K562 (cell line): Measurements from ENCODE around the gene PGLYRP1. TPM values are rescaled to one million over a fixed set of nuclear protein-coding genes. Genes with fewer than 3 reads are reported as not detected.

Experiments
- ATF1 ChIP-seq, 2 experiments: fragments of 450-650 bp in 1 of 2; IDR thresholded peaks; 2 replicates each; pipeline ENCODE4 v1.6.1; 2016; ENCODE audit warnings: missing compliant biosample characterization in 1 of 2, missing genetic modification characterization in 1 of 2
- ATF3 ChIP-seq, 2 experiments: fragments of 450-650 bp in 1 of 2; sonication (generic) in 1 of 2; formaldehyde crosslinking in 1 of 2; IDR thresholded peaks in 1 of 2; conservative IDR thresholded peaks in 1 of 2; 2 replicates each; pipeline versions ENCODE4 v1.6.1 to v1.8.1; 2016 to 2023; ENCODE audit warnings: mild to moderate bottlenecking in 2 of 2, moderate library complexity in 2 of 2, inconsistent platforms in 1 of 2, missing genetic modification reagents in 1 of 2
- CEBPG ChIP-seq, 3 experiments: fragments of 200-800 bp in 1 of 3; sonication (Bioruptor generic) in 1 of 3; sonication (generic) in 1 of 3; formaldehyde crosslinking in 1 of 3; IDR thresholded peaks in 2 of 3; conservative IDR thresholded peaks in 1 of 3; 2 replicates each; pipeline versions ENCODE4 v1.6.1 to v1.8.0; 2016 to 2022; ENCODE audit warnings: missing compliant biosample characterization in 2 of 3, missing genetic modification characterization in 2 of 3, mild to moderate bottlenecking in 1 of 3, missing genetic modification reagents in 1 of 3
- CTBP1 ChIP-seq: fragments of 450-650 bp; IDR thresholded peaks from 2 replicates; pipeline ENCODE4 v1.6.1; 2016; ENCODE audit warnings: borderline replicate concordance
- GMEB1 ChIP-seq: fragments of 250-450 bp; sonication (Bioruptor Pico); IDR thresholded peaks from 2 replicates; pipeline ENCODE4 v1.4.0; 2020; ENCODE audit warnings: mild to moderate bottlenecking
- JUNB ChIP-seq: fragments of 450-650 bp; formaldehyde crosslinking; conservative IDR thresholded peaks from 2 replicates; pipeline ENCODE4 v1.4.0; 2020; ENCODE audit warnings: mild to moderate bottlenecking
- JUND ChIP-seq, 2 experiments: IDR thresholded peaks; 2 replicates in 1 of 2; 3 replicates in 1 of 2; pipeline ENCODE4 v1.6.1; 2011; ENCODE audit warnings: borderline replicate concordance in 2 of 2, low read depth in 2 of 2, low read length in 2 of 2, improper control_type of control experiment in 1 of 2, missing biosample characterization in 1 of 2, missing genetic modification characterization in 1 of 2, missing genetic modification reagents in 1 of 2
- NRF1 ChIP-seq, 2 experiments: fragments of 450-650 bp; IDR thresholded peaks in 1 of 2; conservative IDR thresholded peaks in 1 of 2; 2 replicates each; pipeline ENCODE4 v1.6.1; 2014; ENCODE audit warnings: mild to moderate bottlenecking in 2 of 2
- PRDM10 ChIP-seq: fragments of 450-650 bp; IDR thresholded peaks from 2 replicates; pipeline ENCODE4 v1.6.1; 2018; ENCODE audit not compliant: partially characterized antibody
- SMARCE1 ChIP-seq: fragments of 450-650 bp; IDR thresholded peaks from 2 replicates; pipeline ENCODE4 v1.7.1; 2016; ENCODE audit warnings: mild to moderate bottlenecking
- SPI1 ChIP-seq: IDR thresholded peaks from 2 replicates; pipeline ENCODE4 v1.6.1; 2011; ENCODE audit warnings: low read depth, low read length, control low read depth, borderline replicate concordance
- TARDBP ChIP-seq: fragments of 450-650 bp; IDR thresholded peaks from 2 replicates; pipeline ENCODE4 v1.6.1; 2016
- TCF7 ChIP-seq: sonication (generic); IDR thresholded peaks from 2 replicates; pipeline ENCODE4 v1.6.1; 2016; ENCODE audit warnings: antibody characterized with exemption, borderline replicate concordance
- THRA ChIP-seq: fragments of 450-650 bp; IDR thresholded peaks from 2 replicates; pipeline ENCODE4 v1.6.1; 2017; ENCODE audit warnings: mild to moderate bottlenecking, moderate library complexity
- VEZF1 ChIP-seq: fragments of 200-800 bp; sonication (Bioruptor generic); IDR thresholded peaks from 2 replicates; pipeline ENCODE4 v1.6.1; 2017; ENCODE audit warnings: missing genetic modification characterization, missing compliant biosample characterization
- ZNF12 ChIP-seq: sonication (generic); formaldehyde crosslinking; IDR thresholded peaks from 2 replicates; pipeline ENCODE4 v1.4.0; 2020; ENCODE audit warnings: mild to moderate bottlenecking, missing genetic modification reagents
- polyA plus RNA-seq, 8 experiments: library from polyadenylated mRNA; depleted of rRNA in 4 of 8; stranded (reverse) in 5 of 8; unstranded in 3 of 8; fragments of >200 nt; fragmentation: Nextera tagmentation in 2 of 8; fragmentation: Illumina TruSeq in 1 of 8; extraction: Ambion mirVana in 2 of 8; extraction: Trizol in 1 of 8; gene quantifications; 2 replicates each; pipeline versions ENCODE4 v1.2.1 to v1.2.3, GENCODE V29; 2011 to 2014; ENCODE audit warnings: inconsistent platforms in 1 of 8, missing spikeins in 1 of 8
- total RNA-seq, 7 experiments: library from RNA; depleted of rRNA in 6 of 7; stranded (reverse); fragments of >200 nt in 6 of 7; fragmentation: Illumina TruSeq in 2 of 7; extraction: Trizol in 2 of 7; gene quantifications; 2 replicates each; pipeline versions ENCODE4 v1.2.1 to v1.2.3, GENCODE V29; 2011 to 2021; ENCODE audit warnings: low replicate concordance in 1 of 7

Gene PGLYRP1
- total and polyA plus RNA-seq, 9 of the 15 experiments (the other 6 are each of a cell fraction or from before 2014, with no cell fraction given): not detected

- TF ChIP-seq NRF1 (conservative IDR thresholded peaks at IDR 0.05 in 1 of 2, IDR thresholded peaks at IDR 0.05 in 1 of 2) (peak; percentile 53 to 64; a peak in 3 of 4 replicates), ZNF12 (CRISPR knock-in tag) (no peak), CTBP1 (peak; percentile 90), THRA (no peak), PRDM10 (peak; percentile 37), SPI1 (peak; percentile 91), VEZF1 (CRISPR knock-in tag) (peak; percentile 29; the same call in 1 of the 2 replicates), ATF1 (CRISPR knock-in tag; IDR thresholded peaks at IDR 0.05) (peak; percentile 59), ATF1 (tag; IDR thresholded peaks at IDR 0.05) (peak; percentile 97), JUNB (CRISPR knock-in tag) (peak; percentile 85), ATF3 (IDR thresholded peaks at IDR 0.05) (peak; percentile 99), ATF3 (CRISPR knock-in tag; conservative IDR thresholded peaks at IDR 0.05) (no peak), CEBPG (CRISPR knock-in tag; IDR thresholded peaks at IDR 0.05) (peak; percentile 63), CEBPG (tag; conservative IDR thresholded peaks at IDR 0.05 in 1 of 2, IDR thresholded peaks at IDR 0.05 in 1 of 2) (no peak), TARDBP (peak; percentile 69; the same call in 1 of the 2 replicates), GMEB1 (no peak), JUND (IDR thresholded peaks at IDR 0.05; ENCODE audit: borderline replicate concordance, low read depth, low read length) (peak; percentile 92), JUND (tag; IDR thresholded peaks at IDR 0.05; ENCODE audit: borderline replicate concordance, low read depth, low read length) (peak; percentile 92), TCF7 (no peak), SMARCE1 (peak; percentile 35; the same call in 1 of the 2 replicates)
Observed at GRCh38 chr19:45999653-46000121, 23.2 kb downstream of the PGLYRP1 start (continued).
